DOHH2 (cell line): Measurements from ENCODE around the gene NGRN.

Source experiments
- EZH2phosphoT487 ChIP-seq: fragments of 200-600 bp; sonication (generic); IDR thresholded peaks from 2 replicates; pipeline ENCODE4 v1.6.1; 2017; ENCODE audit warnings: borderline replicate concordance, mild to moderate bottlenecking, antibody characterized with exemption, low read length, moderate library complexity, mixed read lengths
- TF ChIP-seq, protein P1 (sequence below): fragments of 200-600 bp; sonication (generic); IDR thresholded peaks from one replicate; pipeline ENCODE4 v1.5.1; 2014; ENCODE audit warnings: antibody characterized with exemption, mild to moderate bottlenecking, low read depth, low read length; ENCODE audit not compliant: poor library complexity, severe bottlenecking

DNA sequence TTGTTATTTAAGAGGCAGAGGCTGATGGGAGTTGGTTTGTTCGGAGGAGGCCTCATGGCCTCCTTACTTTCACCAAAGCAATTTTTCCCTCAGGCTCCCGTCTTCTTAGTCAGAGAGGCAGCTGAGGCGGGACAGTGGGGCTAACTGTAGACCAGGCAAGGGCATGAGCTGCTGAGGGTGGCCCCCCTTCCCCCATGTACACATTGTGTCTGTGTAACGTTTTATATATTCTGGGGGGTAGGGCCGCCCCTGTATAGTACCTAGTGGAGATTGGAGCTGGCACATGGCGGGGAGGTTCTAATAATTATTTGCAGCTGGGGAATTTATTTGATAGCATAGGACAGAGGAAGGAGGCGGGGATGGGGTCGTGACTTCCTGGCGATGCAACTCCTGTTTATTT, 35.1 kb downstream of the NGRN start:
- TF ChIP-seq, protein P1, sequence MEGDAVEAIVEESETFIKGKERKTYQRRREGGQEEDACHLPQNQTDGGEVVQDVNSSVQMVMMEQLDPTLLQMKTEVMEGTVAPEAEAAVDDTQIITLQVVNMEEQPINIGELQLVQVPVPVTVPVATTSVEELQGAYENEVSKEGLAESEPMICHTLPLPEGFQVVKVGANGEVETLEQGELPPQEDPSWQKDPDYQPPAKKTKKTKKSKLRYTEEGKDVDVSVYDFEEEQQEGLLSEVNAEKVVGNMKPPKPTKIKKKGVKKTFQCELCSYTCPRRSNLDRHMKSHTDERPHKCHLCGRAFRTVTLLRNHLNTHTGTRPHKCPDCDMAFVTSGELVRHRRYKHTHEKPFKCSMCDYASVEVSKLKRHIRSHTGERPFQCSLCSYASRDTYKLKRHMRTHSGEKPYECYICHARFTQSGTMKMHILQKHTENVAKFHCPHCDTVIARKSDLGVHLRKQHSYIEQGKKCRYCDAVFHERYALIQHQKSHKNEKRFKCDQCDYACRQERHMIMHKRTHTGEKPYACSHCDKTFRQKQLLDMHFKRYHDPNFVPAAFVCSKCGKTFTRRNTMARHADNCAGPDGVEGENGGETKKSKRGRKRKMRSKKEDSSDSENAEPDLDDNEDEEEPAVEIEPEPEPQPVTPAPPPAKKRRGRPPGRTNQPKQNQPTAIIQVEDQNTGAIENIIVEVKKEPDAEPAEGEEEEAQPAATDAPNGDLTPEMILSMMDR, result no peak
- no peak for TF ChIP-seq EZH2phosphoT487
